ENCODE measurements around the gene MARF1. TPM values are rescaled to one million over a fixed set of nuclear protein-coding genes. Genes with fewer than 3 reads are reported as not detected.
A peak's percentile ranks its signal among the peaks of the same experiment; 100 is the strongest.

The MARF1 gene
- total and polyA plus RNA-seq, 2 of the 8 experiments (the other 6 are each of a cell fraction or from before 2014, with no cell fraction given): 5.6 to 31.4 TPM

DNA sequence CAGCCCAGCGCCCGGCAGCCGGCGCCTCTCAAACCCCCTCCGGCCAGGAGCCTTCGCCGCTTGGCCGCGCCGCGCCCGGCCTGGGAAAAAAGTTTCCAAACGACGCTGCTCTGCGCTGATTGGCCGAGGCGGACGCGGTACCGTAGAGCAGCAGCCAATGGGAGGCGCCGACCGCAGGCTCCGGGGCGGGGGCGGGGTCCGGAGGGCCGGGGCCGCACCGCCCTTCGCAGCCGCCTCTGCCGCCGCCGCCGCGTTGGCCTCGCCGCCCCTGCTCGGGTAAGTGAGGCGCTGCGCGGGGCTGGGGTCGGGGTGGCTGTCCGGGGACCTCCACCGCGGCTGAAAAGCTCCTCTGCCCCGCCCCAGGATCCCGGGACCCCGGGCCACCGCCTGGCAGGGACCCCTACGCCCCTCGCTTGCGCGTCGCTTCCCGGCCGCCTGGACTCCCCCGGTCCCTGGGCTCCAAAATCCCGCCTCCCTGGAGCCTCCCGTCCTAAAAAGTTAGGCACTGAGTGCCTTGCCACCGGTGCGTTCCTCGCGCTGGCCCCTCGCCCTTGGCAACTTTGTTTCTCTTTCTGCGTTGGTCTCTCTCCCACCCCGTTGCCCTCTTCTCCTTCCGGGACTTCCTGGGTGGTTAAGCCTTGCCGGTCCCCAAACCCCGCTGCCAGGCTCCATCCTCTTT is 7.2 kb upstream of the MARF1 start, which contains the start of gene NDE1 (continued):
- no peak for TF ChIP-seq RAD21 (IDR thresholded peaks at IDR 0.05 in 1 of 2, conservative IDR thresholded peaks at IDR 0.05 in 1 of 2; ENCODE audit: low read depth in 2 of 2, low read length in 2 of 2)
- no peak for TF ChIP-seq FOSL1 (IDR thresholded peaks at IDR 0.05; ENCODE audit: insufficient read depth, low read depth, low read length)
- no peak for TF ChIP-seq GABPA (IDR thresholded peaks at IDR 0.05; ENCODE audit: borderline replicate concordance, insufficient read depth, low read length)
- TF ChIP-seq TAF1 (IDR thresholded peaks at IDR 0.05; ENCODE audit: low read depth, low read length): peak; percentile 30; the same call in 1 of the 2 replicates
- TF ChIP-seq SIX5 (IDR thresholded peaks at IDR 0.05; ENCODE audit: low read depth, low read length): no peak
- no peak for TF ChIP-seq SP4 (IDR thresholded peaks at IDR 0.05; ENCODE audit: low read length)
- TF ChIP-seq CBX8 (IDR thresholded peaks at IDR 0.05; ENCODE audit: borderline replicate concordance, low read depth, low read length): no peak
- no peak for TF ChIP-seq RNF2 (IDR thresholded peaks at IDR 0.05; ENCODE audit: borderline replicate concordance, low read depth, low read length, missing control alignments, poor library complexity, severe bottlenecking)
- TF ChIP-seq JUND (IDR thresholded peaks at IDR 0.05; ENCODE audit: low read length): no peak
- TF ChIP-seq, protein P1, sequence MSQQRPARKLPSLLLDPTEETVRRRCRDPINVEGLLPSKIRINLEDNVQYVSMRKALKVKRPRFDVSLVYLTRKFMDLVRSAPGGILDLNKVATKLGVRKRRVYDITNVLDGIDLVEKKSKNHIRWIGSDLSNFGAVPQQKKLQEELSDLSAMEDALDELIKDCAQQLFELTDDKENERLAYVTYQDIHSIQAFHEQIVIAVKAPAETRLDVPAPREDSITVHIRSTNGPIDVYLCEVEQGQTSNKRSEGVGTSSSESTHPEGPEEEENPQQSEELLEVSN (IDR thresholded peaks at IDR 0.05): peak; percentile 79
- TF ChIP-seq MAX (IDR thresholded peaks at IDR 0.05): peak; percentile 80
- TF ChIP-seq CTBP2 (IDR thresholded peaks at IDR 0.05; ENCODE audit: borderline replicate concordance, insufficient read depth, insufficient read length, low read length): no peak
- no peak for TF ChIP-seq BACH1 (IDR thresholded peaks at IDR 0.05; ENCODE audit: low read length)
- TF ChIP-seq SRF (IDR thresholded peaks at IDR 0.05; ENCODE audit: low read depth, low read length): no peak
- peak; percentile 77 for TF ChIP-seq RBBP5 (IDR thresholded peaks at IDR 0.05; ENCODE audit: borderline replicate concordance, low read depth, low read length)

Data from H1 (cell line).